GM11168 (cell line): Measurements from ENCODE around the gene CNTNAP3B.
"Not testable (repeated sequence)": the region's sequence is repeated elsewhere in the genome, so short reads cannot be mapped to it uniquely, and the experiment has no call there.

Source experiments
- in situ Hi-C: fragments of 300-500 bp; cut with MboI; formaldehyde crosslinking; loops from one replicate; pipeline ENCODE4 v1.12.0; 2022; ENCODE audit warnings: low sequenced_read_pairs; ENCODE audit not compliant: unreplicated experiment

Gene CNTNAP3B

GRCh38 chr9:42129073-42129729, at the start of gene CNTNAP3B:
CNTNAP3B (minus strand) TSS chr9:42129426; CDS start chr9:42129094, 332 bp downstream.
- in situ Hi-C loops = not testable (repeated sequence)

- in situ Hi-C loops = not testable (repeated sequence)
These were observed 31.1 kb upstream of the CNTNAP3B start for GRCh38 chr9:42160299-42160698.

GRCh38 chr9:42127056-42127841, 2.0 kb downstream of the CNTNAP3B start:
- in situ Hi-C loops = not testable (repeated sequence)

GRCh38 chr9:42121007-42121406, 8.2 kb downstream of the CNTNAP3B start:
- in situ Hi-C loops = not testable (repeated sequence)

GRCh38 chr9:42095929-42096328, 33.3 kb downstream of the CNTNAP3B start:
- in situ Hi-C loops = not testable (repeated sequence)

GRCh38 chr9:42084559-42084952, 44.7 kb downstream of the CNTNAP3B start:
- in situ Hi-C loops = not testable (repeated sequence)

GRCh38 chr9:42083877-42084558, 45.2 kb downstream of the CNTNAP3B start:
- in situ Hi-C loops = not testable (repeated sequence)

- in situ Hi-C loops = not testable (repeated sequence)
These were observed 48.9 kb downstream of the CNTNAP3B start for GRCh38 chr9:42080376-42080775.

GRCh38 chr9:42074868-42075267, 54.4 kb downstream of the CNTNAP3B start:
- in situ Hi-C loops = not testable (repeated sequence)

GRCh38 chr9:42071026-42071425, 58.2 kb downstream of the CNTNAP3B start:
- in situ Hi-C loops = not testable (repeated sequence)

GRCh38 chr9:42070035-42070799, 59.0 kb downstream of the CNTNAP3B start:
- in situ Hi-C loops = not testable (repeated sequence)

- in situ Hi-C loops = not testable (repeated sequence)
These were observed 75.4 kb downstream of the CNTNAP3B start for GRCh38 chr9:42053874-42054273.

- in situ Hi-C loops = not testable (repeated sequence)
These were observed 78.5 kb downstream of the CNTNAP3B start for GRCh38 chr9:42050701-42051100.

GRCh38 chr9:42044422-42045010, 84.7 kb downstream of the CNTNAP3B start:
- in situ Hi-C loops = not testable (repeated sequence)

- in situ Hi-C loops = not testable (repeated sequence)
These were observed 95.7 kb downstream of the CNTNAP3B start for GRCh38 chr9:42033541-42033940.

GRCh38 chr9:42020639-42021038, 108.6 kb downstream of the CNTNAP3B start:
- in situ Hi-C loops = not testable (repeated sequence)

GRCh38 chr9:42018220-42018922, 110.9 kb downstream of the CNTNAP3B start:
- in situ Hi-C loops = not testable (repeated sequence)

- in situ Hi-C loops = not testable (repeated sequence)
These were observed 114.9 kb downstream of the CNTNAP3B start for GRCh38 chr9:42014317-42014716.

GRCh38 chr9:41991607-41992006, 137.6 kb downstream of the CNTNAP3B start:
- in situ Hi-C loops = not testable (repeated sequence)
